GM12878 (cell line): ENCODE data around the gene DNAJC11. TPM values are rescaled to one million over a fixed set of nuclear protein-coding genes. Genes with fewer than 3 reads are reported as not detected.

Experiments
- ATAC-seq: fragments of 200-7000 bp; cut with Tn5 transposase; 3 replicates; pipeline ENCODE4 v1.9.1; 2020; ENCODE audit warnings: mild to moderate bottlenecking, moderate library complexity
- BruUV-seq: library from RNA; stranded (reverse); fragments of 400-500 nt; replicated peaks from 2 replicates; lab custom pipeline; 2021; lab: Mats Ljungman, UMichigan
- CTCF ChIA-PET: fragments of 300-600 bp; sonication (Branson Sonifier 250); formaldehyde crosslinking; extraction: SDS; loops from one replicate; lab custom pipeline; 2021; ENCODE audit warnings: inconsistent platforms; lab: Yijun Ruan, JAX
- POLR2A ChIA-PET: fragments of 350-600 bp; formaldehyde crosslinking; extraction: SDS; loops from one replicate; lab custom pipeline; 2021; ENCODE audit warnings: inconsistent platforms; lab: Charles Lee
- RAD21 ChIA-PET: fragments of 300-600 bp; sonication (Branson Sonifier 250); formaldehyde crosslinking; loops from one replicate; lab custom pipeline; 2023; ENCODE audit warnings: antibody characterized with exemption; ENCODE audit not compliant: unreplicated experiment; lab: Charles Lee
- SMC1A ChIA-PET: fragments of 300-600 bp; sonication (Branson Sonifier 250); formaldehyde crosslinking; loops from one replicate; lab custom pipeline; 2023; ENCODE audit not compliant: unreplicated experiment, uncharacterized antibody; lab: Charles Lee
- DNase-seq: peaks from one replicate; pipeline ENCODE4 v3.0.0-alpha.2; 2011; ENCODE audit warnings: low read depth, low spot score
- FAIRE-seq: peaks from 3 replicates; lab custom pipeline; 2011; peaks lifted over from hg19 to GRCh38; lab: Jason Lieb, UNC
- H2AFZ ChIP-seq: 2 replicates; pipeline ENCODE4 v1.6.0; 2011; ENCODE audit warnings: low read depth, low read length, control low read depth; ENCODE audit not compliant: control insufficient read depth
- H3K27ac ChIP-seq: 2 replicates; pipeline ENCODE4 v1.5.1; 2011; ENCODE audit warnings: control low read depth; ENCODE audit not compliant: control insufficient read depth, insufficient read depth
- H3K27me3 ChIP-seq, 2 experiments: replicated peaks in 1 of 2; 2 replicates each; pipeline versions ENCODE4 v1.6.0 to v1.6.1; 2011; ENCODE audit warnings: low read length in 1 of 2; ENCODE audit not compliant: control insufficient read depth in 2 of 2, insufficient read depth in 2 of 2
- H3K36me3 ChIP-seq, 2 experiments: 2 replicates each; pipeline ENCODE4 v1.5.1; 2011; ENCODE audit warnings: low read length in 1 of 2; ENCODE audit not compliant: control insufficient read depth in 2 of 2, insufficient read depth in 2 of 2
- H3K4me1 ChIP-seq: 2 replicates; pipeline ENCODE4 v1.6.1; 2011; ENCODE audit warnings: mild to moderate bottlenecking, low read length, moderate library complexity, mixed read lengths; ENCODE audit not compliant: control insufficient read depth, insufficient read depth
- H3K4me2 ChIP-seq: 2 replicates; pipeline ENCODE4 v1.6.0; 2011; ENCODE audit warnings: control low read depth; ENCODE audit not compliant: control insufficient read depth, insufficient read depth
- H3K4me3 ChIP-seq: fragments of 200-600 bp; sonication (generic); 2 replicates; pipeline ENCODE4 v1.5.1; 2016
- H3K79me2 ChIP-seq: 2 replicates; pipeline ENCODE4 v1.6.0; 2011; ENCODE audit warnings: low read length; ENCODE audit not compliant: control insufficient read depth, insufficient read depth
- H3K9ac ChIP-seq: 2 replicates; pipeline ENCODE4 v1.8.0; 2011; ENCODE audit warnings: low read length, control low read depth, mixed read lengths; ENCODE audit not compliant: control insufficient read depth, insufficient read depth
- H3K9me3 ChIP-seq: replicated peaks from 3 replicates; pipeline ENCODE4 v1.5.1; 2011; ENCODE audit warnings: mild to moderate bottlenecking, low read length; ENCODE audit not compliant: control insufficient read depth, insufficient read depth
- H4K20me1 ChIP-seq: 2 replicates; pipeline ENCODE4 v1.6.0; 2011; ENCODE audit not compliant: control insufficient read depth, insufficient read depth
- CHD1 ChIP-seq: IDR thresholded peaks from 2 replicates; pipeline ENCODE4 v1.6.1; 2012; ENCODE audit warnings: low read depth, low read length, improper control_type of control experiment
- GATAD2B ChIP-seq: fragments of 450-650 bp; conservative IDR thresholded peaks from 2 replicates; pipeline ENCODE4 v1.6.1; 2017; ENCODE audit warnings: low read depth, mild to moderate bottlenecking, moderate library complexity
- HDAC6 ChIP-seq: fragments of 200-600 bp; sonication (generic); IDR thresholded peaks from one replicate; pipeline ENCODE4 v1.8.0; 2017; ENCODE audit warnings: antibody characterized with exemption; ENCODE audit not compliant: unreplicated experiment
- MEF2A ChIP-seq: IDR thresholded peaks from 2 replicates; pipeline ENCODE4 v1.6.1; 2011; ENCODE audit warnings: low read depth, mild to moderate bottlenecking, low read length, moderate library complexity; ENCODE audit not compliant: insufficient read depth
- NR2C1 ChIP-seq: fragments of 450-650 bp; IDR thresholded peaks from 2 replicates; pipeline ENCODE4 v1.6.1; 2017; ENCODE audit warnings: antibody characterized with exemption, mild to moderate bottlenecking, moderate library complexity
- POLR2AphosphoS5 ChIP-seq: IDR thresholded peaks from 2 replicates; pipeline ENCODE4 v1.6.1; 2011; ENCODE audit warnings: mild to moderate bottlenecking, low read length, inconsistent platforms
- RBBP5 ChIP-seq: fragments of 200-600 bp; sonication (generic); conservative IDR thresholded peaks from 2 replicates; pipeline ENCODE4 v1.6.1; 2016
- RCOR1 ChIP-seq: conservative IDR thresholded peaks from 2 replicates; pipeline ENCODE4 v1.6.1; 2012; ENCODE audit warnings: low read depth, low read length, improper control_type of control experiment
- SMC3 ChIP-seq: IDR thresholded peaks from 2 replicates; pipeline ENCODE4 v1.6.1; 2011; ENCODE audit warnings: low read length, improper control_type of control experiment, borderline replicate concordance
- ZNF274 ChIP-seq: IDR thresholded peaks from one replicate; pipeline ENCODE4 v1.8.0; 2011; ENCODE audit not compliant: insufficient read length, insufficient read depth
- WGBS: methylation state at CpG from one replicate; pipeline ENCODE4 v1.1.6; 2016; ENCODE audit warnings: low lambda C conversion rate; ENCODE audit not compliant: insufficient replicate concordance, insufficient coverage; ENCODE audit errors: missing lambda C conversion rate; 5-methylcytosine and 5-hydroxymethylcytosine counted together
- in situ Hi-C: fragments of 300-500 bp; cut with MboI; formaldehyde crosslinking; loops from 9 replicates; pipeline ENCODE4 v1.14.3; 2018; ENCODE audit warnings: mixed read lengths
- intact Hi-C: fragments of 100-400 bp; cut with micrococcal nuclease; formaldehyde crosslinking; loops from one replicate; pipeline ENCODE4 v1.14.2; 2022; ENCODE audit not compliant: unreplicated experiment
- polyA plus RNA-seq, 11 experiments: library from polyadenylated mRNA; depleted of rRNA in 4 of 11; unstranded in 6 of 11; stranded (reverse) in 5 of 11; fragments of >200 nt; fragmentation: Nextera tagmentation in 4 of 11; fragmentation: Illumina TruSeq in 1 of 11; extraction: Ambion mirVana in 4 of 11; extraction: Trizol in 1 of 11; gene quantifications; 1 replicate in 1 of 11; 2 replicates in 10 of 11; pipeline versions ENCODE4 v1.2.1 to v1.2.3, GENCODE V29; 2011 to 2016; ENCODE audit warnings: inconsistent platforms in 2 of 11, missing spikeins in 2 of 11, low read depth in 1 of 11
- total RNA-seq, 4 experiments: library from RNA; depleted of rRNA in 3 of 4; stranded (reverse); fragments of >200 nt in 3 of 4; fragmentation: Illumina TruSeq in 1 of 4; extraction: Trizol in 1 of 4; gene quantifications; 2 replicates each; pipeline versions ENCODE4 v1.2.1 to v1.2.3, GENCODE V29; 2013 to 2021
- TF ChIP-seq, protein P1 (sequence below): fragments of 450-650 bp; IDR thresholded peaks from 2 replicates; pipeline ENCODE4 v1.6.1; 2017; ENCODE audit warnings: mild to moderate bottlenecking
- TF ChIP-seq, protein P2 (sequence below), 3 experiments: IDR thresholded peaks in 2 of 3; conservative IDR thresholded peaks in 1 of 3; 2 replicates each; pipeline ENCODE4 v1.5.1; 2011; ENCODE audit warnings: low read depth in 3 of 3, low read length in 3 of 3, mild to moderate bottlenecking in 3 of 3, control low read depth in 2 of 3, moderate library complexity in 2 of 3, inconsistent platforms in 1 of 3, mixed read lengths in 1 of 3; ENCODE audit not compliant: control insufficient read depth in 2 of 3, insufficient read depth in 1 of 3; ENCODE audit errors: extremely low read depth in 1 of 3

The DNAJC11 gene
- total and polyA plus RNA-seq, 10 of the 15 experiments (the other 5 are each of a cell fraction or from before 2014, with no cell fraction given): 5.0 to 58.8 (median 39.5) TPM

DNA sequence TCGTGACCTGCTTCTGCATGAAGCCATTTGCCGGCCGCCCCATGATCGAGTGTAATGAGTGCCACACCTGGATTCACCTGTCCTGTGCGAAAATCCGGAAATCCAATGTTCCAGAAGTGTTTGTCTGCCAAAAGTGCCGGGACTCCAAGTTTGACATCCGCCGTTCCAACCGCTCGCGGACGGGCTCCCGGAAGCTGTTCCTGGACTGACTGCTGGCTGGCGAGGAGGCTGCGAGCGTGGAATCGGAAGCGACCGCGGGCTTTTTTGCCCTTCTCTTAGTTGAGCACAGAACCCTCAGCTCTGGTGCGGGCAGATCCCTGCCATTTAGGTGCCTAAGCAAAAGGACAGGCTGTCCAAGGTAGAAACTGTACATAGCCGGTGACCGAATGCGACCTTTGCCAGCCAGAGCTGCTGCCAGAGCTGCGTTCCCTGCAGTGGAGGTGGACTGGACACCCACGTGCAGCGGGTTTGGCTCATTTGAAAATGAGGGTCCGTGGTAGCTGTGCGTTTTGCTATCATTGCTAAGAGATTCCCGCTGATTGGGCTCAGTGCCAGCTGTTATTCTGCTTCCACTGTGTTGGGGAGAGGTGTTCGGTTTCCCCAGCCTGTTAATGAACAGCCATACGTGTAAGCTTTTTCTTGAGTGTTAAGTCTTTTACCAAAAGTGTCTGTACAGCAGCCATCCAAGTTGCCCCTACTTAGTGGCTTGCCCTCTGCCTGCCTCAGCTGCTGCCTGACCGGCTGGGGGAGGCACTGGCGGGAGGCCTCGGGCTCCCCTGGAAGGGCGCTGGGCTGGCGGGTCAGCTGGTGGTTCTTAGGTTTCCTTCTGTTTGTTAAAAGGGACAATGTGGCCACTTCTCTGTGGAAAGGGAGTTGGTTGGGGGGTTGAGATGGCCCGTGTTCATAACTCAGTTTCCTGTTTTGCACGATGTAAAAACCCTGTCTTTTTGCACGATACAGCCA lies 79.9 kb downstream of the DNAJC11 start:
- no peak for FAIRE-seq
- no peaks in the 10 kb centered on the region for H4K20me1 ChIP-seq
- H2AFZ ChIP-seq: no peak overlapping the region
- TF ChIP-seq GATAD2B (no peak), CHD1 (no peak), NR2C1 (no peak), MEF2A (no peak), HDAC6 (no peak), POLR2AphosphoS5 (no peak), RBBP5 (no peak), RCOR1 (no peak), ZNF274 (no peak), SMC3 (no peak)
- TF ChIP-seq, protein P1, sequence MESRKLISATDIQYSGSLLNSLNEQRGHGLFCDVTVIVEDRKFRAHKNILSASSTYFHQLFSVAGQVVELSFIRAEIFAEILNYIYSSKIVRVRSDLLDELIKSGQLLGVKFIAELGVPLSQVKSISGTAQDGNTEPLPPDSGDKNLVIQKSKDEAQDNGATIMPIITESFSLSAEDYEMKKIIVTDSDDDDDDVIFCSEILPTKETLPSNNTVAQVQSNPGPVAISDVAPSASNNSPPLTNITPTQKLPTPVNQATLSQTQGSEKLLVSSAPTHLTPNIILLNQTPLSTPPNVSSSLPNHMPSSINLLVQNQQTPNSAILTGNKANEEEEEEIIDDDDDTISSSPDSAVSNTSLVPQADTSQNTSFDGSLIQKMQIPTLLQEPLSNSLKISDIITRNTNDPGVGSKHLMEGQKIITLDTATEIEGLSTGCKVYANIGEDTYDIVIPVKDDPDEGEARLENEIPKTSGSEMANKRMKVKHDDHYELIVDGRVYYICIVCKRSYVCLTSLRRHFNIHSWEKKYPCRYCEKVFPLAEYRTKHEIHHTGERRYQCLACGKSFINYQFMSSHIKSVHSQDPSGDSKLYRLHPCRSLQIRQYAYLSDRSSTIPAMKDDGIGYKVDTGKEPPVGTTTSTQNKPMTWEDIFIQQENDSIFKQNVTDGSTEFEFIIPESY: no peak
- TF ChIP-seq, protein P2, sequence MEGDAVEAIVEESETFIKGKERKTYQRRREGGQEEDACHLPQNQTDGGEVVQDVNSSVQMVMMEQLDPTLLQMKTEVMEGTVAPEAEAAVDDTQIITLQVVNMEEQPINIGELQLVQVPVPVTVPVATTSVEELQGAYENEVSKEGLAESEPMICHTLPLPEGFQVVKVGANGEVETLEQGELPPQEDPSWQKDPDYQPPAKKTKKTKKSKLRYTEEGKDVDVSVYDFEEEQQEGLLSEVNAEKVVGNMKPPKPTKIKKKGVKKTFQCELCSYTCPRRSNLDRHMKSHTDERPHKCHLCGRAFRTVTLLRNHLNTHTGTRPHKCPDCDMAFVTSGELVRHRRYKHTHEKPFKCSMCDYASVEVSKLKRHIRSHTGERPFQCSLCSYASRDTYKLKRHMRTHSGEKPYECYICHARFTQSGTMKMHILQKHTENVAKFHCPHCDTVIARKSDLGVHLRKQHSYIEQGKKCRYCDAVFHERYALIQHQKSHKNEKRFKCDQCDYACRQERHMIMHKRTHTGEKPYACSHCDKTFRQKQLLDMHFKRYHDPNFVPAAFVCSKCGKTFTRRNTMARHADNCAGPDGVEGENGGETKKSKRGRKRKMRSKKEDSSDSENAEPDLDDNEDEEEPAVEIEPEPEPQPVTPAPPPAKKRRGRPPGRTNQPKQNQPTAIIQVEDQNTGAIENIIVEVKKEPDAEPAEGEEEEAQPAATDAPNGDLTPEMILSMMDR (IDR thresholded peaks at IDR 0.05 in 2 of 3, conservative IDR thresholded peaks at IDR 0.05 in 1 of 3; ENCODE audit: control insufficient read depth in 2 of 3, extremely low read depth in 1 of 3, insufficient read depth in 1 of 3, low read depth in 3 of 3, low read length in 3 of 3): no peak
- ChIA-PET RAD21 (no interaction called here), CTCF (interaction anchor here (1.4 to 2.2 kb wide), 2 partner anchors 41 to 67 kb away, joined by 4 to 5 read pairs; partner anchors contain the start of genes NOL9 and TAS1R1), SMC1A (interaction anchor here (2.1 kb wide), 1 partner anchor 42 kb away, joined by 5 read pairs; the partner anchor contains the start of gene ZBTB48), POLR2A (interaction anchor here (1.6 kb wide), 1 partner anchor 20 kb away, joined by 4 read pairs; no protein-coding TSS in a partner anchor)
- no peaks in the 10 kb centered on the region for H3K27me3 ChIP-seq
- in situ Hi-C loops: no loop called here
- WGBS: 96% methylated on average over 41 of the region's 41 CpGs
- peaks cover 9 to 19% of the 10 kb centered on the region in 2 experiments; a peak in 3 of 4 replicates for H3K36me3 ChIP-seq
- no peak overlapping the region for H3K27ac ChIP-seq
- TSS peak; percentile 29 for BruUV-seq
- peaks cover 15% of the 10 kb centered on the region for H3K79me2 ChIP-seq
- no peaks in the 10 kb centered on the region for H3K9me3 ChIP-seq
- H3K4me3 ChIP-seq: no peak overlapping the region
- peaks cover 9% of the 10 kb centered on the region for H3K4me1 ChIP-seq
- H3K4me2 ChIP-seq: no peak overlapping the region
- ATAC-seq: no peak
- H3K9ac ChIP-seq: no peak overlapping the region
- no peak for DNase-seq
- intact Hi-C loops: no loop called here
